HL-60 (cell line): ENCODE measurements around the gene ADH4.

Experiments
- POLR2AphosphoS5 ChIP-seq: IDR thresholded peaks from 2 replicates; pipeline ENCODE4 v1.6.1; 2012; ENCODE audit warnings: low read depth
- TF ChIP-seq, protein P1 (sequence below): IDR thresholded peaks from one replicate; pipeline ENCODE4 v1.5.1; 2011; ENCODE audit warnings: low read length, control low read depth, inconsistent platforms; ENCODE audit not compliant: insufficient read depth

DNA sequence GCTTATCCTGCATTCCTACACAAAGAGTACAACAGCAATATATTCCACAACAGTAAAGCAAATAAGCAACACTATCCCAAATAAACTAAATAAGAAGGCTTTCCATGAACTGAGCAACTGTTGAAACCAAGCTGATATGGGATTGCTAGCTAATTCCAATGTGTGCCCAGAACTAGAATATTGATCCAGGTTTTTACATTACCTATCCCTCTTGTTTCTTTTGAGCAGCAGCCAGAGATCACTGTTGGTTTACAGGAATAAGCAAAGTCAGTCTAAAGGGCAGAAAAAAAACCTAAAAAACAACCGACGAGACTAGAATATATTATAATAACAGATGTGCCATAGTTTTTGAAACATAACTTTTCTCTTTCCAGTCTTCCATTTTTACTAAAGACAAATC lies 22.4 kb upstream of the ADH4 start:
- TF ChIP-seq, protein P1, sequence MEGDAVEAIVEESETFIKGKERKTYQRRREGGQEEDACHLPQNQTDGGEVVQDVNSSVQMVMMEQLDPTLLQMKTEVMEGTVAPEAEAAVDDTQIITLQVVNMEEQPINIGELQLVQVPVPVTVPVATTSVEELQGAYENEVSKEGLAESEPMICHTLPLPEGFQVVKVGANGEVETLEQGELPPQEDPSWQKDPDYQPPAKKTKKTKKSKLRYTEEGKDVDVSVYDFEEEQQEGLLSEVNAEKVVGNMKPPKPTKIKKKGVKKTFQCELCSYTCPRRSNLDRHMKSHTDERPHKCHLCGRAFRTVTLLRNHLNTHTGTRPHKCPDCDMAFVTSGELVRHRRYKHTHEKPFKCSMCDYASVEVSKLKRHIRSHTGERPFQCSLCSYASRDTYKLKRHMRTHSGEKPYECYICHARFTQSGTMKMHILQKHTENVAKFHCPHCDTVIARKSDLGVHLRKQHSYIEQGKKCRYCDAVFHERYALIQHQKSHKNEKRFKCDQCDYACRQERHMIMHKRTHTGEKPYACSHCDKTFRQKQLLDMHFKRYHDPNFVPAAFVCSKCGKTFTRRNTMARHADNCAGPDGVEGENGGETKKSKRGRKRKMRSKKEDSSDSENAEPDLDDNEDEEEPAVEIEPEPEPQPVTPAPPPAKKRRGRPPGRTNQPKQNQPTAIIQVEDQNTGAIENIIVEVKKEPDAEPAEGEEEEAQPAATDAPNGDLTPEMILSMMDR, result no peak
- no peak for TF ChIP-seq POLR2AphosphoS5
